Glutamatergic neuron (in vitro differentiated cells): ENCODE data around the gene LIPH. TPM values are rescaled to one million over a fixed set of nuclear protein-coding genes. Genes with fewer than 3 reads are reported as not detected.

Experiments
- DNase-seq: peaks from one replicate; pipeline ENCODE4 v3.0.0; 2022
- H3K27ac Mint-ChIP-seq: one replicate; pipeline ENCODE4 v1.8.0; 2020; ENCODE audit warnings: mild to moderate bottlenecking, mixed read lengths, inconsistent platforms; ENCODE audit not compliant: unreplicated experiment
- H3K27me3 Mint-ChIP-seq: one replicate; pipeline ENCODE4 v1.8.0; 2020; ENCODE audit warnings: mild to moderate bottlenecking, moderate library complexity, mixed read lengths, inconsistent platforms; ENCODE audit not compliant: unreplicated experiment
- H3K36me3 Mint-ChIP-seq: one replicate; pipeline ENCODE4 v1.8.0; 2020; ENCODE audit warnings: mild to moderate bottlenecking, mixed read lengths, inconsistent platforms; ENCODE audit not compliant: unreplicated experiment
- H3K4me1 Mint-ChIP-seq: one replicate; pipeline ENCODE4 v1.8.0; 2020; ENCODE audit warnings: mild to moderate bottlenecking, low read depth, mixed read lengths, inconsistent platforms; ENCODE audit not compliant: unreplicated experiment
- H3K4me3 Mint-ChIP-seq: one replicate; pipeline ENCODE4 v1.8.0; 2020; ENCODE audit warnings: mild to moderate bottlenecking, mixed read lengths, inconsistent platforms; ENCODE audit not compliant: unreplicated experiment
- H3K9me3 Mint-ChIP-seq: one replicate; pipeline ENCODE4 v1.8.0; 2020; ENCODE audit warnings: mild to moderate bottlenecking, moderate library complexity, mixed read lengths, inconsistent platforms; ENCODE audit not compliant: unreplicated experiment
- total RNA-seq: library from RNA; stranded (reverse); fragmentation: NEBNext Ultra II Directional; extraction: Animal tissue kit (Norgen Biotek cat#: 25700); gene quantifications from one replicate; pipeline ENCODE4 v1.2.1, GENCODE V29; 2021; ENCODE audit not compliant: unreplicated experiment
- TF ChIP-seq, protein P1 (sequence below): fragments of 200-600 bp; sonication (generic); IDR thresholded peaks from one replicate; pipeline ENCODE4 v1.5.0; 2021; ENCODE audit not compliant: partially characterized antibody, unreplicated experiment

The LIPH gene
- total RNA-seq, 1 donor from 2014 or later, result not detected

DNA sequence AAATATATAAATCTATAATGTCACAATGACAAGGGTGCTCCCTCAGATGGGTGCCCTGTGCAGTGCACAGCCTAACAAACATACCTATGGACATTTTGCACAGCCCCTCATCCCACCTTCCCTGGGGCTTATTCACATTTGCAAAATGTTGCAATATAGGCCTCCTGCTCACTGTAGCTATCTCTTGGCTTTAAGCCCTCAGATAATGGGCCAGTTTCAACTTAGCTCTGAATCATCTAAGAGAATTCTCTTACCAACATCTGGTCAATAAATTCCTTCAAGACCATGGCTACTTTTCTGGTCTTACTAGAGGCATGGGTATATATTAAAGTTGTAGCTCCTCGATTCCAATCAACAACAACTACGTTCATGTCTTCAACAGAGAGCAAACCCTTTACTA lies 17.9 kb downstream of the LIPH start:
- Mint-ChIP-seq H3K4me1 (no peaks in the 10 kb centered on the region), H3K36me3 (no peaks in the 10 kb centered on the region), H3K4me3 (no peak overlapping the region), H3K9me3 (no peaks in the 10 kb centered on the region), H3K27me3 (no peaks in the 10 kb centered on the region), H3K27ac (no peak overlapping the region)
- TF ChIP-seq, protein P1, sequence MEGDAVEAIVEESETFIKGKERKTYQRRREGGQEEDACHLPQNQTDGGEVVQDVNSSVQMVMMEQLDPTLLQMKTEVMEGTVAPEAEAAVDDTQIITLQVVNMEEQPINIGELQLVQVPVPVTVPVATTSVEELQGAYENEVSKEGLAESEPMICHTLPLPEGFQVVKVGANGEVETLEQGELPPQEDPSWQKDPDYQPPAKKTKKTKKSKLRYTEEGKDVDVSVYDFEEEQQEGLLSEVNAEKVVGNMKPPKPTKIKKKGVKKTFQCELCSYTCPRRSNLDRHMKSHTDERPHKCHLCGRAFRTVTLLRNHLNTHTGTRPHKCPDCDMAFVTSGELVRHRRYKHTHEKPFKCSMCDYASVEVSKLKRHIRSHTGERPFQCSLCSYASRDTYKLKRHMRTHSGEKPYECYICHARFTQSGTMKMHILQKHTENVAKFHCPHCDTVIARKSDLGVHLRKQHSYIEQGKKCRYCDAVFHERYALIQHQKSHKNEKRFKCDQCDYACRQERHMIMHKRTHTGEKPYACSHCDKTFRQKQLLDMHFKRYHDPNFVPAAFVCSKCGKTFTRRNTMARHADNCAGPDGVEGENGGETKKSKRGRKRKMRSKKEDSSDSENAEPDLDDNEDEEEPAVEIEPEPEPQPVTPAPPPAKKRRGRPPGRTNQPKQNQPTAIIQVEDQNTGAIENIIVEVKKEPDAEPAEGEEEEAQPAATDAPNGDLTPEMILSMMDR, result no peak
- no peak for DNase-seq

DNA sequence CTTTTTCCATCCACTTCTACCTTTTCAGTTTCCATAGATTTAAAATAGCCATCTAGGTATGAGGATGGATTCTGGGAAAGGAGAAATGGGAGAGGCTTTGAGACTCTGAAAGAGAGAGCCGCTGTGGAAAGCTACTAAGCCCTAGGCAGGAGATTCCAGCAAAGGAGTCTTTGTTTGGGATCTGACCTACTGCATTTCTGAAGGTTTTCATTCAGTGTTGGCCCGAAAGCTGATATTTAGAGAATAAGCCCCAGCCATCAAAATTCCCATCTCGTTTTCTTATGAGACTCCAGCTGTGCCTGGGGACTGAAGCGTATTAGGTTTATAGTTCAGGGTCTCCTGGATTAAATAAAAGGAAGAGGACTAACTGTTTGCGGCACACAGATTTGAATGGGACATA lies 19.5 kb downstream of the LIPH start:
- no peak overlapping the region for H3K4me3 Mint-ChIP-seq
- H3K36me3 Mint-ChIP-seq, result no peaks in the 10 kb centered on the region
- H3K9me3 Mint-ChIP-seq, result peaks cover 3% of the 10 kb centered on the region
- no peaks in the 10 kb centered on the region for H3K27me3 Mint-ChIP-seq
- TF ChIP-seq, protein P1, result no peak
- no peak for DNase-seq
- no peaks in the 10 kb centered on the region for H3K4me1 Mint-ChIP-seq
- H3K27ac Mint-ChIP-seq, result no peak overlapping the region

DNA sequence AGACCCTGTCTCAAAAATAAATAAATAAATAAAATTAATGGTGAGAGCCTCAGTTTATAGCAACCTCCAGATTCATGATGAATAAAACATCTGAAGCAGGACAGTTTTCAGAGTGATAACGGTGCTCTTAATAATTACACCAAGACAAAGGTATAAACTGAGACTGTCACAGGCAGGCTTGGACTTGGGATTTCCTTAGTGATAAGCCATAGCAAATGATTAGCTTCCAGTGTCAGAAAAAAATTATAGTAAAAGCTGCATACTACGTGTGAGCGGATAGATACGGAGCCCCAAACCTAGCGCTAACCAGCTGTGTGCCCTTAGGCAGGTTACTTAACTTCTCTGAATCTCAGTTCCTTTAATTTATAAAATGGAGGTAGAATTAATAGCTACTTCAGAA lies 21.5 kb downstream of the LIPH start:
- no peaks in the 10 kb centered on the region for H3K4me1 Mint-ChIP-seq
- TF ChIP-seq, protein P1, result no peak
- no peaks in the 10 kb centered on the region for H3K36me3 Mint-ChIP-seq
- peaks cover 3% of the 10 kb centered on the region for H3K9me3 Mint-ChIP-seq
- no peak overlapping the region for H3K4me3 Mint-ChIP-seq
- no peaks in the 10 kb centered on the region for H3K27me3 Mint-ChIP-seq
- H3K27ac Mint-ChIP-seq, result no peak overlapping the region
- DNase-seq, result no peak

DNA sequence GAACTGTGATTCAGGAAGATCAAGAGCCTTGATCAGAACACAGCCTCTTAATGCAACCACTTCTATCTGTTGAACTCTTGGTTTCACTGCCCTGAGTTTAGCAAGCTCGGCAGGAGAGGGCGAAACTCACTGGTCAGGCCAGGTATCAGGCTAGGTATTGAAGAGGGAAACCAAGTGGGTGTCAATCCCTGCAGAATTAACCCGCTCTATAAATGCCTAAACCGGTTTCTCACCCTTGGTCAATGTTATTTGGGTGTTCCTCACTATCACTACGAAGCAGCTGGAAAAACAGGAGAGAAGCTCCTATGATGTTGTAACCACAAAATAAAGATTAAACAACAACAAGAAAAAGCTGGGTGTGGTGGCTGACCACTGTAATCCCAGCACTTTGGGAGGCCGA lies 23.9 kb downstream of the LIPH start:
- TF ChIP-seq, protein P1, result no peak
- DNase-seq, result no peak
- no peaks in the 10 kb centered on the region for H3K36me3 Mint-ChIP-seq
- H3K27me3 Mint-ChIP-seq, result no peaks in the 10 kb centered on the region
- H3K9me3 Mint-ChIP-seq, result peaks cover 3% of the 10 kb centered on the region
- H3K4me3 Mint-ChIP-seq, result no peak overlapping the region
- no peak overlapping the region for H3K27ac Mint-ChIP-seq
- no peaks in the 10 kb centered on the region for H3K4me1 Mint-ChIP-seq

DNA sequence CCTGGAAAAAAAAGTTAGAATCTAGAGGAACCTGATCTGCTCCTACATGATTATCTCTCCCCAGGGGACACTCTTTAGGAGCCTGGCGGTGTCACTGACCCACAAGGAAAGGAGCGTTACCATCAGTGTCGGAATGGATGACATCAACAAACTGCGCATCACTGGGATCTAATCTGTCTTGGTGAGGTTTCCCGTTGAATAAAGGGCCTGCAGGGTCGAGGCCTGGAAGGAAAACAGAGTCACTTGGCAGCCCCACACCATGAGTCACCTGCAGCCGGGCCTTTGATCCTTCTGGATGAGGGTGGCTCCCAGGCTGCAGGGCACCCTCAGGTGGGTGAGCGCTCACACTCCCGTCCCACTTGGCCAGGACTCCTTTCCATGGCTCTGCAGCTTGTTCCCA lies 25.0 kb downstream of the LIPH start:
- H3K27ac Mint-ChIP-seq, result no peak overlapping the region
- no peaks in the 10 kb centered on the region for H3K36me3 Mint-ChIP-seq
- H3K9me3 Mint-ChIP-seq, result peaks cover 3% of the 10 kb centered on the region
- no peaks in the 10 kb centered on the region for H3K4me1 Mint-ChIP-seq
- TF ChIP-seq, protein P1, result no peak
- no peak for DNase-seq
- no peak overlapping the region for H3K4me3 Mint-ChIP-seq
- H3K27me3 Mint-ChIP-seq, result no peaks in the 10 kb centered on the region
